Stimulated activated CD4-positive, alpha-beta T cell treated with anti-CD3 and anti-CD28 coated beads, Interleukin-15, amount 100 ng/mL, for 24 hours (primary cell): ENCODE measurements around the gene NOS1.

Experiments
- DNase-seq: peaks from one replicate; pipeline ENCODE4 v3.0.0-alpha.2; 2020

Gene NOS1

DNA sequence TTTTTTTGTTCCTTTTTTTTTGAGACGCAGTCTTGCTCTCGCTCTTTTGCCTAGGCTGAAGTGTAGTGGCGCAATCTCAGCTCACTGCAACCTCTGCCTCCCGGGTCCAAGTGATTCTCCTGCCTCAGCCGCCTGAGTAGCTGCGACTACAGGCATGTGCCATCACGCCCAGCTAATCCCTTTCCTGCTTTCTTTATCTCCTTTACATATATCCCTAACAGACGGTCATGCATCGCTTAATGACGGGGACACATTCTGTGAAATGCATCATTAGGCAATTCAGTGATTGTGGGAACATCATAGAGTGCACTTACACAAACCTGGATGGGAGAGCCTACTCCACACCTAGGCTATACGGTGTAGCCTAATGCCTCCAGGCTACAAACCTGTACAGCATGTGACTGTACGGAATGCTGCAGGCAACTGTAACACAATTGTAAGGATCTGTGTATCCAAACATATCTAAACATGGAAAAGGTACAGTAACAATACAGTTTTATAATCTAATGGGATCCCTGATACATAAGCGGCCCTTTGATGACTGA is 32.8 kb downstream of the NOS1 start:
- DNase-seq = no peak

DNA sequence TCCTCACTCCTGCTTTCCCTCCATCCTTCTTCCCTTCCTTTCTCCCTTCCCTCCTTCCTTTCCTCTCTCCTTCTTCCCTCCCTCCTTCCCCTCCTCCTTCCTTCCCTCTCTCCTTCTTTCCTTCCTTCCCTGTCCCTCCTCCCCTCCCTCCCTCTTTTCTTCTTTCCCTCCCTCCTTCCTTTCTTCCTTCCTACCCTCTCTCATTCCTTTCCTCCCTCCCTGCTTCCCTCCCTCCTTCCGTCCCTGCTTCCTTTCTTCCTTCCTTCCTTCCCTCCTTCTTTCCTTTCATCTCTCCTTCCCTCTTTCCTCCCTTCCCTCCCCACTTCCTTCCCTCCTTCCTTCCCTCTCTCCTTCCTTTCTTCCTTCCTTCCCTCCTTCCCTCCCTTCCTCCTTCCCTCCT is 39.0 kb downstream of the NOS1 start:
- DNase-seq = no peak

DNA sequence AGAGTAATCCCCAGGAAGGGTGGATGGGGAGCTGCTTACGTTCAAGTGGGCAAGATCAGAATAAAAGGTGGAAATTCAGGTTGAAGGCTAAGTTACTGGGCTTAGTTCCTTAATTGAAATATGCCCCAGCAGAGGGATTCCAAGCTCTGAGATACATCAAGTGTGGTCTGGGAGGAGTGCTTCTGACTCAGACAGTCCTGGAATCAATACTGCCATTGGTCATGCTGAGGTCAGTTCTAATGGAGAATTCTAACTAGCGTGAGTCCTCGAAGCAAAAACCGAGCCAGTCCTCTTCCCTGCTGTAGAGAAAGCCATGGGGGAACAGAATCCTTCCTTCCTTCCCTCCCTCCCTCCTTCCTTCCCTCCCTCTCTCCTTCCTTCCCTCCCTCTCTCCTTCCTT is 39.9 kb downstream of the NOS1 start:
- DNase-seq = no peak

DNA sequence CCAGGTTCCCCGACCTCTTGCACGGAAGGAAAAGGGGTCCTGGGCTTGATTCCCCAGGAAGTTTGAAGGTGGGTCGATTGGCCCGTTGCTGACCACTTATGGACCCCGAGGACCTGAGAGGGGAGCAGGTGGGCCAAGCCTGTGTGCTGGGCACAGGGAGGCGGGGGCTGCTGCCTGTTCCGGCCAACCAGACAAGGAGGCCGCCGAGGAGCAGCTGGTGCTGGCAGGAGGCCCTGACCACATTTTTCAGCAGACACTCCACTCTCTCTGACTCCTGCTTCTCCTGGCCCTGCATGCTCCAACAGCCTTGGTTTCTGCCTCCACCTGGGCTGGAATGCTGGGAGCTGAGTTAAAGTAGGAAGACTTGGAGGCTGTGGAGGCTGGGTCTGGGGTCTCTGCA is 42.8 kb downstream of the NOS1 start:
- DNase-seq = no peak

DNA sequence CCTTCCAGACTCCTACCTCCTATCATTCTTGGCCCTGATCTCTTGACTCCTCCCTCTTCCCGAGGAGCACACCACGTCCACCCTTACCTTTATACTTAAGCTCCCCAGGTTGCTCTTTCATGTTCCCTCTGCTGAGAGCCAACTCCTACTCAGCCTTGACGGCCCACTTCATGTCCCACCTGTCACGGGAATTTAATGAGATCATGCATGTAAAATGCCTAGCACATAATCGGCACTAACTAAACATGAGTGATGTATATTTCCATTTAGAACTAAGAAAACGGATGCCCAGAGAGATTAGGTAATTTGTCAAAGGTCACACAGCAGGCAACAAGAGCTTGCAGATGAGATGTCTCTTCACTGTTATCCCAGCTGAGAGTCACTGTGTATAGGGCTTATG is 45.1 kb downstream of the NOS1 start:
- DNase-seq = no peak

DNA sequence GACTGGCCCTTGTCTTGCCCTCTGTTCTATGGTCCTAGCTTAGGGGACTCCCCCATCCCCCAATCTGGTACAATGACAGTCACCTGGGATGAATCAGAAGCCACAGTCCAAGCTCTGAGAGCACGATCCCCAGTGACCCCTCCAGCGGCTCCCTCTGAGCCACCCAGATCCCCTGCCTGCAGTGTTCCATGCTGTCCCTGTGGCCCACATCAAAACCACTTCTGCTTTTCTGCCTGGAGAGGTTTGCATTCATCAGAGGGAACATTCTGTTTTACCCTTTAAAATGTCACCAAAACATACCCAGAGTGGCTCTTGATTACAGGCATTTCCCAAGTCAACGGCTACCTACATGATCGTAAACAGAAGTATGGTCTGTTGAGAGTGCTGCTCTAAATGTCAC is 47.5 kb downstream of the NOS1 start:
- no peak for DNase-seq

DNA sequence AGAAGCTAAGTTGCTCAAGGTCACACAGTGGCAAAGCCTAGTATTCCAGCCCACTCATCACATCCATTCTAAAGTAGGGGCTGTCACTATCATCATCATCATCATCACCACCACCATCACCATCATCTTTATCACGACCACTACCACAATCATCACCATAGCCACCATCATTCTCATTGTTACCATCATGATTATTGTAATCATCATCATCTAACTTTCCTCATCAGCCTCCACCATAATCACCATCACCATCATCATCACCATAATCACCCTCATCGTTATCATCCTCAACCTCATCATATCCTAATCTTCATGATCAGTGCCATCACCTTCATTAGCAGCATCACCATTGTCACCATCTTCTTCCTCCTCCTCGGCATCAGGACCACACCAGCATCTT is 48.7 kb downstream of the NOS1 start:
- DNase-seq = no peak

DNA sequence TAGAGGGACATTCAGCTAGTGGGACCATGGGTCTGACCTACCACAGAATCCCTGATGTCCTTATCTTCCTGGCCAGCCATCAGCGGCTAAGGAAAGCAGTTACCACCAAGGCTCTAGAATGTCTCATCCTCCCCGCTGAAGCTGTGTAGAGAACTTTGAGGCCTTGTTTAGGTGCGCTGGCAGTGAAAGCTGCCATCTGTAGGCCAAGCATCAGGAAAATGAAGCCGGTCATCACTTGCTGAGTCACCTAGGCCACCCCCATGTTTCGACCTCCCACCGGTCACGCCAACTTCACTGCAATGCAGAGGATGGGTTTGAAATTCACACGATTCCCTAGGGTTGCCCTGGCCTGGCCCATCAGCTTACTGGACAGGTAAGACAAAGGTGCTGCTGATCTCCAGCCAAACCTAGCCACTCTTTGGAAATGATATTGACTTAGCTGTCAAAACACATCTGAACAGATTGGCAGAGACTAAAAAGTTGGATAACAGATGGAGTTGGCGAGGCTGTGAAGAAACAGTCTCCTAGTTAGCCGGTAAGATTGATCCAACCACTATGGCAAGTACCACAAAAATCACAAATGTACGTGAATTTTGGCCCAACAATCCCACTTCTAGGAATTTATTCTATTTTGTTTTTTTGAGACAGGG is 52.0 kb downstream of the NOS1 start:
- DNase-seq = no peak

DNA sequence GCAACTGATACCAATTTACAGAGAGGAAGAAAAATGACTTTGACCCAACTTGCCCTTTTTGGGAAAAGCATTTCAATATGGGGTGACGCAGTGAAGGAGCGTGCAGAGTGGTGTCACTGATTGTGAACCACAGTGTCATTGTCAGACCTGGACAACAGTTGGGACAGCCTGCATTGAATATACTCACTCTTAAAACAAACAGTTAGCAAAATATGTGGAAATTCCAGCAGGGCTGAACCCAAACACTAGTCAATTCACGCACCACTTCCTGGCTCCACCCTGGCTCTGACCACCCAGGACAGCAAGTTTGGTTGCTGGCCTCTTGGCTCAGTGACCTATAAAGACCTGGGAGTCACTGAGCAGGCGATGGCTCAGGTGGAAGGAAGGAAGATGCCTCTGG is 61.3 kb downstream of the NOS1 start:
- no peak for DNase-seq

DNA sequence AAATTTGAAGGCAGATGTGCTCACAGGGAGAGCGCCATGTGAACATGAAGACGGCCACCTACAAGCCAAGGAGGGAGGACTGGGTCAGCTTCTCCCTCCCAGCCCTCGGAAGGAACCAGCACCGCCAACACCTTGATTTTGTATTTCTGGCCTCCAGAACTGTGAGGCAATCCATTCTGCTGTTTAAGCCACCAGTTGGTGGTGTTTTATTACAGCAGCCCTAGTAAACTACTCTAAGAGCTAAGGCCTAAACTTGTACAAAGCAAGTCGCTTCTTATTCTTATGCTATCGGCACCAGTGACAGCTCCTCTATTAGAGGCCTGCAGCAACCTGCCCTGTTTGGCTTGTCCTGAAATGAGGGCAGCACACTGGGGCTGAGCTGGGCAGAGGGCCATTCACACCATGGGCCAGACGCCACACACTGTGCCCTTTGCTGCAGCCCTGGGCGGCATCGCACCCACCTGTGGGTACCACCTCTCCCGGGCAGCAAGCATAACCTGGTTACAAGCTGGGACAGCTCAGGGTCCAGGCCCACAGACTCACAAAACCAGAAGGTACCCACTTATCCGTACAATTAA is 62.7 kb downstream of the NOS1 start:
- DNase-seq = no peak

DNA sequence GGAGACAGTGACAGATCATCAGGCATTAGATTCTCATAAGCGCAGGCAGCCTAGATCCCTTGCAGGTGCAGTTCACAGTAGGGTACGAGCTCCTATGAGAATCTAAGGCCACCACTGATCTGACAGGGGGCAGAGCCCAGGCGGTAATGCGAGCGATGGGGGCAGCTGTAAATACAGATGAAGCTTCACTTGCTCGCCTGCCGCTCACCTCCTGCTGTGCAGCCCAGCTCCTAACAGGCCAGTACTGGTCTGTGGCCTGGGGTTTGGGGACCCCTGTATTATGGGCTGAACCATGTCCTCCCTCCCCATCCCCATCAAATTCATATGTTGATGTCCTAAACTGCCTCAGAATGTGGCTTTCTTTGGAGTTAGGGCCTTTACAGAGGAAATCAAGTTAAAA is 63.2 kb downstream of the NOS1 start:
- DNase-seq = no peak

DNA sequence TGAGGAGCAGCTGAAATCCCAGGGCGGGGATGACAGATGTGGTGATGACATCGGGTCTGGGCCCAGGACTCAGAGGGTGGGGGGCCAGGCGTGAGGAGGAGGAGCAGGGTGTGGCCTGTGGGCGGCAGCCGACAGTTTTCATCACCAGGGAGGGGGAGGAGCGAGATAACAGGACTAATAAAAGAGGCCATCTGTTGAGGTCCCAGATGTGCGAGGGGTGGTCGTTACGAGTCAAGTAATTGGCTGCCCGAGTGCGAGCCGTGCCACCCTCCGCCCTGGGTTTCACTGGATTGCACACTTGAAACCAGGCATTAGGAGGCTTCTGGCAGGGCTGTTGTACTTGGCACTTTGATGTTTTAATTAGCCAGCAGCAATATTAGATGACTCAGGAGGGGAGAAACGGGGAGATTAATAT is 67.2 kb downstream of the NOS1 start:
- no peak for DNase-seq

DNA sequence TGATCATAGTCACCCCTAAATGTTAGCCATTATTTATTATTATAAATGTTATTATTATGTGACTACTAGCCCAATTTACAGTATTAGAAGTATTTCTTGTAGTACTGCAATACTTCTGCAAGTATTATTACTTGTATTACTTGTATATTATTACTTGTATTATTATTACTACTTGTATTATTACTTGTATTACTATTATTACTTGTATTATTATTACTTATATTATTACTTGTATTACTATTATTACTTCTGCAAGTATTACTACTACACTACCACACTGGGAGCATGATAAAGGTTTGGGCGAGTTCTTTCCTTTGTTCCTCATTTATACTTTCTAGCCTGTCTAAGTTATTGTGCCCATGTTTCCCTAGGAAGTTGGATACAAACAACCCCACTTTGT is 67.9 kb downstream of the NOS1 start:
- no peak for DNase-seq

DNA sequence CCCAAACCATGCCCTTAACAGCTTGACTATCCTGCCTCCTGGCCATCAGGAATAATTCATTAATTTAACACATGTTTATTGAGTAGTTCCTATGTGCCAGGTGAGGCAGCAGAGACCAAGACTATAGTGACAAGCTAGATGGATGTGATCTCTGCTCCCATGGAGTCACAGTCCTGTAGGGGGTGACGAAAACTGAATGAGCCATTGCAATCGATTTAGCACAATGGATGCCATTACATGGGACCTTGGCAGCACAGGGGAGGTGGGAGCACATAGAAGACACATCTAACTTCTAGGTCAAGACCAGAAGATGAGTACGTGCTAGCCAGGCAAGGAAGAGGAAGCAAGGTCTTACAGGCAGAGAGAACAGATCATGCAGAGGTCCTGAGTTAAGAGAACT is 68.7 kb downstream of the NOS1 start:
- DNase-seq = no peak

DNA sequence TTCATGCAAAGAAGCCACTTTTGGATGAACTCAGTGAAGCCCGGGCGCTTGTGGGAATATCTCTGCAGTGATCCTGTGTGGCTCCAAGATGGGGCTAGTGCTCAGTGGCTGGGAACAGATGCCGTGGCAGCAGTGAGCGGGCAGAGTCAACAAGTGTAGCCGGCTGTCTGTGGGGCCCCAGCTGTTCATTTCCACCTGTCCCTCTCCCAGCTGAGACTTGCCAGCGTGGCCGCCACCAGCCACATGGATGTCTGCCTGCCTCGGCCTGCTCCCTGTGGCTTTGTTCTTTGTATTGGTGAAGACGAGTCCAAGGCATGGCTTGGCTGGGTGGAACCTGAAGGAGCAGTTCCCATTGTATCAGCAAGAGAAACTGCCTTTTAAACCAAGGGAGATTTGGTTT is 77.3 kb downstream of the NOS1 start:
- no peak for DNase-seq

DNA sequence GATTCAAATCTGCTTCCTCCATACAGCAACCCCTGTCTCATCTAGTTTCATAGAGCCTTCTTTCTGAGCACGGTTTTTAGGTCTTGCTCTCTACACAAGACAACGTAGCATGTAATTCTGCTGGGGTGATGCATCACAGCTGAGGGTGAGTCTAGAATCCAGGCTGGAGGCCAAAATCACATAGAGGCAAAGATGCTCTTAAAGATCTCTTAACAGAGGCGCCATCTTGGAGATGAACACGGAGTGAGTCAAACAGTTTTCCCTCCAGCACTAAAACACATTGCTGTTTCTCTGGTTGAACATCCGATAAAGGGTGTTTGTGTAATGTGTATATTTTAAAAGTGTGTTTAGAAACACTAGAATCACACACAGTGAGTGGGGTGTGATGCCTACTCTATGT is 78.9 kb downstream of the NOS1 start:
- DNase-seq = no peak

DNA sequence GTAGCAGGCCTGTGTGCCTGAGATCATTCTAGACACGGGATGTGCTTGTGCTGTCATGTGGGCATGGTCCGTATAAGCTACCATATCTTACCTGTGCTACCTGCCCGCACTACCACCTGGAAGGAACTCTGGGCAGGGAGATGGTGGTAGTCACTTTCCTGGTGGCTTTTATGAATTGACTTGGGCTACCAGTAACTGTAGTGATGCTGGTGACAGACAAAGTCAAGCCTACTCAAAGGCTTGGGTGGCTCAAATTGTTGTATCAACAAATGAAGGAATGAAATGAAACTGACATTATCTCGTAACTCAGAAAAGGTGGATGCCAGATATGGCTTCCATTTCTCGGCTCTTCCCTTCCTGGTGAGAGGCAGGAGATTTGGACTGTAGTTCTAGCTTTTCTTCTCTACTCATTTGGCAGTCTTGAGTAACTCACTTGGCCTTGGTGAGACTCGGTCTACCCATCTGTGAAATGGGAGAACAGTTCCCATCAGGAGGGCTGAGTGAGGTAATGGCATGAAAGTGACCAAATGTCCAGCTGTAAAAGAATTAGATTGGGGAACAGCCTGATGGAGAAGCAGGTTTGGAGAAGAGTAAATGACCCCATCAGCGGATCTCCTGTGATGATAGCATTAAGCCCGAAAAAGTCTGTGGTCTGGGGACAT is 81.3 kb downstream of the NOS1 start:
- no peak for DNase-seq

DNA sequence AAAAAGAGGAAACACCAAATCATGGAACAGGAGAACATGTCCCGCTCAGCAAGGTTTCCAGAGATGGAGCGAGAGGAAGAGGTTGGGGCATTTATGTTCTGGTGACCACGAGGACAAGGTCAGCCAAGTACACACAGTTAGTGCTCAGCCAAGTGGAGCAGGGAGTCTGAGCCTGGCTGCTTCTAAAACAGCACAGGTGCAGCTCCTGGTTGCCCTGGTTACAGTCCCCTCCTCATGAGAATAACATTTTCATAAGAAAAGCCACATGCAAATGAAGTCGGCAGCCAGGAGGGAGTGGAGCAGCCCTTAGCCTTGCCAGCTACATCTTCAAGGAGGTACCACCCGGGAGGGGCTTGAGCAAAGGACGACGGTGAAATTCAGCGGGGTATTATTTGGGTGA is 81.8 kb downstream of the NOS1 start:
- no peak for DNase-seq

DNA sequence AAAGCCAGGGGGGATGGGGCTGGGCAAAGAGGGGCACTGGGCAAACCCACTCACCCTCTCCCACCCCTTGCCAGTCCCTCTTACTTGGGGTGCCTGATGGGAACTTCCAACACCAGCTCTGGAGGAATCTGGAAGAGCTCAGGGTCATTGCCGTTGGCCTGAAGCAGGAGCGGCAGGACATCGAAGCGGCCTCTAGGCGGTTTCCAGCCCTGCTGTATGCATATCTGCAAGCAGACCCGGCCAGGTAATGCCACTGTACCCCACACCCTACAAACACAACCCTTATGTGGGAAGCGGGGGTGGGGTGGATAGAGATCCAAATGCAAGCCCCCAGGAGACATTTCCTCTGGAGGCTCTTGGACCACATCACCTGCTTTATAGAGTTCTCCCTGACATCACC is 83.6 kb downstream of the NOS1 start:
- no peak for DNase-seq

DNA sequence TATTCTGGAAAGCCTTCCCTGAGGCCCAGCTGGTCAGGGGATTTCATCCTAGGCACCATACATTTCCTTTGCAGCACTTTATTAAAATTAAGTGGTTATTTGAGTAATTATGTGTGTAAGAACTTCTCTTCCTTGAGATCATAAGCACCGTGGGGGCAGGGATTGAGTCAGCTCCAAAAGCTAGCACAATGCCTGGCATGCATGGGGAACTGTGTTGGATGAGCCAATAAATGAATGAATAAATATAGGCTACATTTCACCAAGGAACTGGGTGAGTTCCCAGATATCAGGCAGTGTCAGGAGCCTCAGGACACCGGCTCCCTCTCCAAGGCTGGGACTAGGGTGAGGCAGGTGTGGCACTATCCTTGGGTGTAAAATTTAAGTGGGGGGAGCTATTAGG is 88.3 kb downstream of the NOS1 start:
- no peak for DNase-seq

DNA sequence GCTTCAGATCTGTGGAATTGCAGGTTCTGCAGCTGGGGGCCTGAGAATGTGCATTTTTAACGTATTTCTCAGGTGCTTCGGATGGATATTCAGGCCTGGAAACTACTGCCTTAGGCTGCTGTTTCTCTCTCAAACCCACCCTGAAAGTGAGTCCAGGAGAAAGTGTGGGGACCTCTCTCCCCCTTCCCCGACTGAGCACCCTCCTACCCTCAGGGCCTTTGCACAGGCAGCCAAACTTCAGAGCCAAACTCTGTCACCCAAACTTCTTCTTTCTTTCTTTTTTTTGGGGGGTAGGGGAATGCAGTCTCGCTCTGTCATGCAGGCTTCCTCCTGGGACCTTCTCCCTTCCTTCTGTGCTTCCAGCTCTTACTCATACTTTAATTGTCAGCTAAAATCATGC is 88.7 kb downstream of the NOS1 start:
- no peak for DNase-seq

DNA sequence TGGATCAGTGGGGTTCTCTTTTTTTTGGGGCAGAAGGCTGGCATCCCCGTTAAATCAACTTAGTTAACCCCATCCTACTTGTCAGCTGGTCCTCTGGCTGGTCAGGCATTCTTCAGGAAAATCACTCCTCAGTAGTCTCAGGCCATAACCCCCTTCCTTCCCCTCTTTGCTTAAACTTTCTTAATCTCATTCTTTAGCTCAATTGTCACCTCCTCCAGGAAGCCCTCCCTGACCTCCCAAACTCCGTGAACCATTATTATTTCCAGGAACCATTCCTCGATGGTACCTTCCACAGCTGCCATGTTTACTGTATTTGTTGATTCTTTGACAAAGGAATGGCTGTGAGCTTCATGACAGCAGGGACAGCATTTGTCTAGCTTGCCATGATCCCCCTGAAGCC is 98.7 kb downstream of the NOS1 start:
- DNase-seq = no peak

DNA sequence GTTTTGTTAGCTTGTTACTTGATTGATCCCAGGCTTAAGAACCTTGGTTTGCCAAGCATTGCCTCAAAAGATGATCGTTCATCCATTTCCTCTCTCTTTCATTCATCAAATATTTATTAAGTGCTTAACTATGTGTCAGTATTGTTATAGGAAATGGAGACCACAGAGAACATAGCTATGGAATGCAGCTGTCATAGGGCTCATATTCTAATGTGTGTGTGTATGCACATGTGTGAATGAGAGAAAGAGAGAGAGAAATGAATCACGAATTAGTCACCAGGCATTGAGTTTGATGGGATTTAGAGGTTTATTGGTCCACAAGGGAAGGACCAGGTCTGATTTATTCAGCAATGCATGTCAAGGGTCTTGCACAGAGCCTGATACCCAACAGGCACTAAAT is 100.2 kb downstream of the NOS1 start:
- DNase-seq = no peak

DNA sequence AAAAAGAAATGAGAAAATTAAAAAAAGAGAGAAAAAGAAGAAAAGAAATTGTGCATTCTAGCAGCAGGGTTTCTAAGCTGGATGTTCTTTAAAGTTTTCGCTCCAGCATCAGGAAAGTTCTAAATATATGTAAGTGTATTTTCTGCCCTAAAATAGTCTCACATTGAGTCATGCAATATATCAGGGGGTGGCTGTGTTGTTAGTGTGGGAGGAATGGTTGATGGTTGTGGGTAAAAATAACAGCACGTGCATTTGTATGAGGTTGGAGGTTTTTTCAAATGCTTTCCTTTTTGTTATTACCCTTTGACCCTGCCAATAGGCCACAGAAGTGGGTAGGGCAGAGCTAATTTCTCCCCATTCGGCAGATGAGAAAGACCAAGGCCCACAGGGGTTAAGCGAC is 106.0 kb downstream of the NOS1 start:
- DNase-seq = no peak

DNA sequence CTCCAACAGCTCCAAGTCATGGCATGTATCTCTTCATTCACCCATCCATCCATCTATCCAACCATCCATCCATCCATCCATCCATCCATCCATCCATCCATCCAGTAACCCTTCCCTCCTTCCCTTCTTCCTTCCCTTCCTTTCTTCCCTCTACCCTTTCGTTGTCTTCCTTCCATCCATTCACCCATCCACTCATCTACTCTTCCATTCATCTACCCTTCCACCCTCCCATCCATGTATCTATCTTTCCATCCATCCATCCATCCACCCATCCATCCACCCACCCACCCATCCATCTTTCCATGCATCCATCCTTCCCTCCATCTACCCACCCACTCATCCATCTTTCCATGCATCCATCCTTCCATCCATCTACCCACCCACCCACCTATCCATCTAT is 117.9 kb downstream of the NOS1 start:
- DNase-seq = no peak
